AG04449 (cell line): Measurements from ENCODE around the gene KIAA0513.
"Not testable (repeated sequence)": the region's sequence is repeated elsewhere in the genome, so short reads cannot be mapped to it uniquely, and the experiment has no call there.

Experiments
- CTCF ChIA-PET: fragments of 350-600 bp; formaldehyde crosslinking; extraction: SDS; loops from one replicate; lab custom pipeline; 2021; ENCODE audit warnings: antibody characterized with exemption; lab: Yijun Ruan, JAX
- POLR2A ChIA-PET: fragments of 400-600, 350-600 bp; formaldehyde crosslinking; extraction: SDS; loops from one replicate; lab custom pipeline; 2020; ENCODE audit warnings: antibody characterized with exemption, inconsistent platforms; lab: Yijun Ruan, JAX
- DNase-seq: peaks from one replicate; pipeline ENCODE4 v3.0.0-alpha.2; 2010; ENCODE audit warnings: low read depth, low spot score
- H3K4me3 ChIP-seq: 2 replicates; pipeline ENCODE4 v1.5.1; 2011; ENCODE audit warnings: low read depth, mild to moderate bottlenecking, control low read depth, low read length
- CTCF ChIP-seq: IDR thresholded peaks from one replicate; pipeline ENCODE4 v1.5.1; 2011; ENCODE audit warnings: mild to moderate bottlenecking, moderate library complexity, low read length, control low read depth, inconsistent platforms; ENCODE audit not compliant: insufficient read depth; ENCODE audit errors: missing control alignments

Gene KIAA0513

GRCh38 chr16:85051067-85051581, 23.5 kb downstream of the KIAA0513 start:
- ChIA-PET POLR2A (no interaction called here), CTCF (no interaction called here)
- no peak for TF ChIP-seq CTCF
- H3K4me3 ChIP-seq: no peak overlapping the region
- DNase-seq: no peak

- ChIA-PET CTCF (no interaction called here), POLR2A (no interaction called here)
- no peak for TF ChIP-seq CTCF
- H3K4me3 ChIP-seq: no peak overlapping the region
- DNase-seq: no peak
Measured at GRCh38 chr16:85051683-85052082, 24.1 kb downstream of the KIAA0513 start.

- CTCF ChIA-PET: no interaction called here
- no peak for DNase-seq
- no peak for TF ChIP-seq CTCF
- POLR2A ChIA-PET: no interaction called here
- H3K4me3 ChIP-seq: no peak overlapping the region
Measured at GRCh38 chr16:85052536-85052935, 24.9 kb downstream of the KIAA0513 start.

- CTCF ChIA-PET, H3K4me3 ChIP-seq, DNase-seq: not testable (repeated sequence)
- POLR2A ChIA-PET: interaction anchor here (0.7 kb wide), 1 partner anchor 34 kb away, joined by 6 read pairs; no protein-coding TSS in a partner anchor
Measured at GRCh38 chr16:85054321-85054720, 26.7 kb downstream of the KIAA0513 start.

GRCh38 chr16:85054948-85055492, 27.4 kb downstream of the KIAA0513 start:
- ChIA-PET POLR2A (no interaction called here), CTCF (interaction anchor here (1.6 to 1.8 kb wide), 3 partner anchors 8 to 103 kb away, joined by 5 to 10 read pairs (median 7); no protein-coding TSS in a partner anchor)
- peak overlapping the region; percentile 43 for H3K4me3 ChIP-seq
- DNase-seq: no peak
- TF ChIP-seq CTCF: no peak

- peak overlapping the region; percentile 43 for H3K4me3 ChIP-seq
- ChIA-PET CTCF (interaction anchor here (0.7 to 1.8 kb wide), 17 partner anchors 9 to 155 kb away, joined by 3 to 10 read pairs (median 5); partner anchors contain the start of gene KIAA0513), POLR2A (no interaction called here)
- TF ChIP-seq CTCF: no peak
- no peak for DNase-seq
Measured at GRCh38 chr16:85055493-85056210, 28.1 kb downstream of the KIAA0513 start.
